ENCODE data around the gene SPEN. TPM values are rescaled to one million over a fixed set of nuclear protein-coding genes. Genes with fewer than 3 reads are reported as not detected.

Gene SPEN
- total RNA-seq, 1 donor from 2014 or later, result 20.8 TPM

DNA sequence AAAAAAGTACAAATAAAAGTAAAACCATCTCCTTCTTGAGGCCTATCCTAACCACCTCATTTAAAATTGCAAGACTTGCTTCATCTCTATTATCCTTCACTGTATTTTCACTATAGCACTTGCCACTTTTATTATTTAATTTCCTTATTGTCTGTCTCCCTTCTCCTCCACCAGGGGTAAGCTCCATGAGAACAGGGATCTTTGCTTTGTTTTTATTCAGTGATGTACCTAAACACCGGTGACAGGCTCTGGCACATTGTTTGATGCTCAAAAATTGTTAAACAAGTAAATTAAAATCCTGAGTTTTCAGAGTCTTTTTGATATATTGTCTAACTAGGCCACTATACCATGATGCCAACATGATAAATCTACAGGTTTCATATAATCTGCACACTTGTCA, 17.2 kb upstream of the SPEN start:
- peaks cover 31% of the 10 kb centered on the region for H3K4me1 ChIP-seq
- TF ChIP-seq CTCF (IDR thresholded peaks at IDR 0.05; ENCODE audit: borderline replicate concordance), result no peak
- H3K27me3 ChIP-seq (ENCODE audit: low read depth), result no peaks in the 10 kb centered on the region
- DNase-seq, result no peak
- no peak overlapping the region for H3K4me3 ChIP-seq
- H3K36me3 ChIP-seq, result no peaks in the 10 kb centered on the region
- intact Hi-C loops (cut with micrococcal nuclease), result no loop called here
- no peak overlapping the region for H3K27ac ChIP-seq (replicated peaks)
- H3K9me3 ChIP-seq (replicated peaks), result no peaks in the 10 kb centered on the region

GRCh38 chr1:15833069-15833679, 14.3 kb upstream of the SPEN start:
- Histone ChIP-seq H3K27ac (replicated peaks) (peak overlapping the region; percentile 97), H3K4me3 (peak overlapping the region; percentile 78), H3K9me3 (replicated peaks) (no peaks in the 10 kb centered on the region), H3K27me3 (ENCODE audit: low read depth) (no peaks in the 10 kb centered on the region), H3K4me1 (peaks cover 40% of the 10 kb centered on the region), H3K36me3 (no peaks in the 10 kb centered on the region)
- intact Hi-C loops (cut with micrococcal nuclease), result no loop called here
- no peak for TF ChIP-seq CTCF (IDR thresholded peaks at IDR 0.05; ENCODE audit: borderline replicate concordance)
- DNase-seq, result peak; percentile 42

- peaks cover 40% of the 10 kb centered on the region for H3K4me1 ChIP-seq
- no peak for DNase-seq
- peak overlapping the region; percentile 78 for H3K4me3 ChIP-seq
- H3K9me3 ChIP-seq (replicated peaks), result no peaks in the 10 kb centered on the region
- no peak for TF ChIP-seq CTCF (IDR thresholded peaks at IDR 0.05; ENCODE audit: borderline replicate concordance)
- H3K27me3 ChIP-seq (ENCODE audit: low read depth), result no peaks in the 10 kb centered on the region
- no peaks in the 10 kb centered on the region for H3K36me3 ChIP-seq
- intact Hi-C loops (cut with micrococcal nuclease), result no loop called here
- H3K27ac ChIP-seq (replicated peaks), result peak overlapping the region; percentile 97
These were observed 13.6 kb upstream of the SPEN start for GRCh38 chr1:15833842-15834405.

GRCh38 chr1:15834406-15835204, 12.9 kb upstream of the SPEN start:
- H3K36me3 ChIP-seq, result no peaks in the 10 kb centered on the region
- peak overlapping the region; percentile 97 for H3K27ac ChIP-seq (replicated peaks)
- no peaks in the 10 kb centered on the region for H3K27me3 ChIP-seq (ENCODE audit: low read depth)
- H3K4me1 ChIP-seq, result peaks cover 40% of the 10 kb centered on the region
- DNase-seq, result peak; percentile 91
- intact Hi-C loops (cut with micrococcal nuclease), result no loop called here
- no peak for TF ChIP-seq CTCF (IDR thresholded peaks at IDR 0.05; ENCODE audit: borderline replicate concordance)
- H3K9me3 ChIP-seq (replicated peaks), result no peaks in the 10 kb centered on the region
- peak overlapping the region; percentile 78 for H3K4me3 ChIP-seq

GRCh38 chr1:15835205-15835740, 12.2 kb upstream of the SPEN start:
- DNase-seq, result no peak
- H3K4me3 ChIP-seq, result peak overlapping the region; percentile 78
- peak overlapping the region; percentile 97 for H3K27ac ChIP-seq (replicated peaks)
- no peaks in the 10 kb centered on the region for H3K9me3 ChIP-seq (replicated peaks)
- intact Hi-C loops (cut with micrococcal nuclease), result no loop called here
- H3K27me3 ChIP-seq (ENCODE audit: low read depth), result no peaks in the 10 kb centered on the region
- H3K4me1 ChIP-seq, result peaks cover 40% of the 10 kb centered on the region
- H3K36me3 ChIP-seq, result no peaks in the 10 kb centered on the region
- peak; percentile 2 for TF ChIP-seq CTCF (IDR thresholded peaks at IDR 0.05; ENCODE audit: borderline replicate concordance)

Measured in left ventricle myocardium inferior (tissue), 1 donor.